Lower lobe of right lung (tissue), 2 donors: ENCODE measurements around the gene CDK17. TPM values are rescaled to one million over a fixed set of nuclear protein-coding genes. Genes with fewer than 3 reads are reported as not detected.

Source experiments
- ATAC-seq, 2 donors: fragments of 200-7000 bp; cut with Tn5 transposase; one replicate each; pipeline ENCODE4 v1.9.1; 2020 to 2022; ENCODE audit warnings: mild to moderate bottlenecking in 2 of 2, moderate library complexity in 2 of 2
- DNase-seq: peaks from one replicate; pipeline ENCODE4 v3.0.0-alpha.2; 2020
- H3K27ac ChIP-seq: fragments of 200-600 bp; one replicate; pipeline ENCODE4 v1.8.0; 2022
- H3K27me3 ChIP-seq: fragments of 200-600 bp; one replicate; pipeline ENCODE4 v1.8.0; 2022; ENCODE audit warnings: low read depth
- H3K36me3 ChIP-seq: fragments of 200-600 bp; one replicate; pipeline ENCODE4 v1.8.0; 2022; ENCODE audit warnings: mild to moderate bottlenecking
- H3K4me1 ChIP-seq: fragments of 200-600 bp; one replicate; pipeline ENCODE4 v1.8.0; 2022
- H3K4me3 ChIP-seq: fragments of 200-600 bp; one replicate; pipeline ENCODE4 v1.8.0; 2022; ENCODE audit warnings: mild to moderate bottlenecking
- H3K9me3 ChIP-seq: fragments of 200-600 bp; one replicate; pipeline ENCODE4 v1.8.0; 2022
- CTCF ChIP-seq: fragments of 200-600 bp; IDR thresholded peaks from one replicate; pipeline ENCODE4 v1.8.0; 2022; ENCODE audit warnings: antibody characterized with exemption, mild to moderate bottlenecking
- intact Hi-C: fragments of 100-400 bp; cut with DNase I; formaldehyde crosslinking; loops from one replicate; pipeline ENCODE4 v1.11.0; 2022
- total RNA-seq: library from RNA; stranded (reverse); fragmentation: NEBNext Ultra II Directional; extraction: Animal tissue kit (Norgen Biotek cat#: 25700); gene quantifications from one replicate; pipeline ENCODE4 v1.2.1, GENCODE V29; 2021
- donor health status: DM: no; HTN: yes; CAD: no; lungs with severe emphysema.

The CDK17 gene
- total RNA-seq, 1 donor from 2014 or later: 41.7 TPM

GRCh38 chr12:96237035-96237434, 163.2 kb downstream of the CDK17 start:
- Histone ChIP-seq H3K4me3 (no peak overlapping the region), H3K27ac (peak overlapping the region; percentile 63), H3K27me3 (no peaks in the 10 kb centered on the region), H3K9me3 (no peaks in the 10 kb centered on the region), H3K4me1 (peaks cover 83% of the 10 kb centered on the region), H3K36me3 (no peaks in the 10 kb centered on the region)
- intact Hi-C loops: no loop called here
- ATAC-seq (no peak), DNase-seq (no peak)
- no peak for TF ChIP-seq CTCF

- H3K9me3 ChIP-seq: no peaks in the 10 kb centered on the region
- peak overlapping the region; percentile 63 for H3K27ac ChIP-seq
- no peak for TF ChIP-seq CTCF
- intact Hi-C loops: no loop called here
- DNase-seq: no peak
- peaks cover 76% of the 10 kb centered on the region for H3K4me1 ChIP-seq
- no peak overlapping the region for H3K4me3 ChIP-seq
- no peaks in the 10 kb centered on the region for H3K36me3 ChIP-seq
- H3K27me3 ChIP-seq: no peaks in the 10 kb centered on the region
- ATAC-seq: peak; percentile 16 to 21
Measured at GRCh38 chr12:96236221-96236822, 163.9 kb downstream of the CDK17 start.

GRCh38 chr12:96235484-96235826, 164.8 kb downstream of the CDK17 start:
- H3K4me1 ChIP-seq: peaks cover 67% of the 10 kb centered on the region
- no peaks in the 10 kb centered on the region for H3K27me3 ChIP-seq
- no peak for ATAC-seq
- no peak overlapping the region for H3K4me3 ChIP-seq
- intact Hi-C loops: no loop called here
- no peak for DNase-seq
- H3K27ac ChIP-seq: peak overlapping the region; percentile 43
- TF ChIP-seq CTCF: no peak
- H3K36me3 ChIP-seq: peaks cover 3% of the 10 kb centered on the region
- H3K9me3 ChIP-seq: no peaks in the 10 kb centered on the region

GRCh38 chr12:96234591-96235483, 165.4 kb downstream of the CDK17 start:
- ATAC-seq (no peak), DNase-seq (no peak)
- Histone ChIP-seq H3K4me3 (no peak overlapping the region), H3K9me3 (no peaks in the 10 kb centered on the region), H3K4me1 (peaks cover 61% of the 10 kb centered on the region), H3K36me3 (peaks cover 4% of the 10 kb centered on the region), H3K27ac (peak overlapping the region; percentile 70), H3K27me3 (no peaks in the 10 kb centered on the region)
- intact Hi-C loops: no loop called here
- TF ChIP-seq CTCF: no peak

GRCh38 chr12:96233939-96234461, 166.2 kb downstream of the CDK17 start:
- intact Hi-C loops: no loop called here
- H3K36me3 ChIP-seq: peaks cover 4% of the 10 kb centered on the region

More at GRCh38 chr12:96233939-96234461, 166.2 kb downstream of the CDK17 start:
- DNase-seq (peak; percentile 72), ATAC-seq (peak; percentile 68 to 72)
- no peaks in the 10 kb centered on the region for H3K9me3 ChIP-seq
- peaks cover 53% of the 10 kb centered on the region for H3K4me1 ChIP-seq
- H3K27ac ChIP-seq: peak overlapping the region; percentile 70
- no peaks in the 10 kb centered on the region for H3K27me3 ChIP-seq
- H3K4me3 ChIP-seq: no peak overlapping the region
- no peak for TF ChIP-seq CTCF
